ENCODE results near the gene DTNA.
"Not testable (repeated sequence)": the region's sequence is repeated elsewhere in the genome, so short reads cannot be mapped to it uniquely, and the experiment has no call there.

DNA sequence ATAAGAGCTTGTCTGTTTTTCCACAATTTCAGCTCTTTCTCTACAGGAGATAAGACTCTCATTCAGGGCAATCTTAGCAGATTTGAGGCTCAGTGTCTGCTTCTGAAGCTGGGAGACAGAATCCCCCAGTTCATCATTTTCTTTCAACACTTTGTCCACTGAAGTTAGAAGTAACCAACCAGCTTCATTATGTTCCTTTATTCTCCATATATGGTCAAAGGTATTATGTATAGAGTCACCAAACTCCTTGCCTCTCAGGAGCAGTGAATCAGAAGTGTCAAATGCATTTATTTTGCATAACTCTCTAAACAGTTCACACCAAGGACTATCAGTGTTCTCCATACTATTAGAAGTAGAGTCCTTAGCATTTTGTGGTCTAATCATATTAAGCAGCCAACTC lies 24.4 kb downstream of the DTNA start:
- TF ChIP-seq, protein P1, sequence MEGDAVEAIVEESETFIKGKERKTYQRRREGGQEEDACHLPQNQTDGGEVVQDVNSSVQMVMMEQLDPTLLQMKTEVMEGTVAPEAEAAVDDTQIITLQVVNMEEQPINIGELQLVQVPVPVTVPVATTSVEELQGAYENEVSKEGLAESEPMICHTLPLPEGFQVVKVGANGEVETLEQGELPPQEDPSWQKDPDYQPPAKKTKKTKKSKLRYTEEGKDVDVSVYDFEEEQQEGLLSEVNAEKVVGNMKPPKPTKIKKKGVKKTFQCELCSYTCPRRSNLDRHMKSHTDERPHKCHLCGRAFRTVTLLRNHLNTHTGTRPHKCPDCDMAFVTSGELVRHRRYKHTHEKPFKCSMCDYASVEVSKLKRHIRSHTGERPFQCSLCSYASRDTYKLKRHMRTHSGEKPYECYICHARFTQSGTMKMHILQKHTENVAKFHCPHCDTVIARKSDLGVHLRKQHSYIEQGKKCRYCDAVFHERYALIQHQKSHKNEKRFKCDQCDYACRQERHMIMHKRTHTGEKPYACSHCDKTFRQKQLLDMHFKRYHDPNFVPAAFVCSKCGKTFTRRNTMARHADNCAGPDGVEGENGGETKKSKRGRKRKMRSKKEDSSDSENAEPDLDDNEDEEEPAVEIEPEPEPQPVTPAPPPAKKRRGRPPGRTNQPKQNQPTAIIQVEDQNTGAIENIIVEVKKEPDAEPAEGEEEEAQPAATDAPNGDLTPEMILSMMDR (IDR thresholded peaks at IDR 0.05; ENCODE audit: low read depth, low read length, poor library complexity, severe bottlenecking): not testable (repeated sequence)
- TF ChIP-seq EZH2phosphoT487 (IDR thresholded peaks at IDR 0.05; ENCODE audit: borderline replicate concordance, low read length): not testable (repeated sequence)

Measured in DOHH2 (cell line).